GM12878 (cell line): ENCODE measurements around the gene REPIN1. TPM values are rescaled to one million over a fixed set of nuclear protein-coding genes. Genes with fewer than 3 reads are reported as not detected.

Source experiments
- ATAC-seq: fragments of 200-7000 bp; cut with Tn5 transposase; 3 replicates; pipeline ENCODE4 v1.9.1; 2020; ENCODE audit warnings: mild to moderate bottlenecking, moderate library complexity
- BruUV-seq: library from RNA; stranded (reverse); fragments of 400-500 nt; replicated peaks from 2 replicates; lab custom pipeline; 2021; lab: Mats Ljungman, UMichigan
- CTCF ChIA-PET: fragments of 300-600 bp; sonication (Branson Sonifier 250); formaldehyde crosslinking; extraction: SDS; loops from one replicate; lab custom pipeline; 2021; ENCODE audit warnings: inconsistent platforms; lab: Yijun Ruan, JAX
- POLR2A ChIA-PET: fragments of 350-600 bp; formaldehyde crosslinking; extraction: SDS; loops from one replicate; lab custom pipeline; 2021; ENCODE audit warnings: inconsistent platforms; lab: Charles Lee
- RAD21 ChIA-PET: fragments of 300-600 bp; sonication (Branson Sonifier 250); formaldehyde crosslinking; loops from one replicate; lab custom pipeline; 2023; ENCODE audit warnings: antibody characterized with exemption; ENCODE audit not compliant: unreplicated experiment; lab: Charles Lee
- SMC1A ChIA-PET: fragments of 300-600 bp; sonication (Branson Sonifier 250); formaldehyde crosslinking; loops from one replicate; lab custom pipeline; 2023; ENCODE audit not compliant: unreplicated experiment, uncharacterized antibody; lab: Charles Lee
- DNase-seq: peaks from one replicate; pipeline ENCODE4 v3.0.0-alpha.2; 2011; ENCODE audit warnings: low read depth, low spot score
- FAIRE-seq: peaks from 3 replicates; lab custom pipeline; 2011; peaks lifted over from hg19 to GRCh38; lab: Jason Lieb, UNC
- H2AFZ ChIP-seq: 2 replicates; pipeline ENCODE4 v1.6.0; 2011; ENCODE audit warnings: low read depth, low read length, control low read depth; ENCODE audit not compliant: control insufficient read depth
- H3K27ac ChIP-seq: 2 replicates; pipeline ENCODE4 v1.5.1; 2011; ENCODE audit warnings: control low read depth; ENCODE audit not compliant: control insufficient read depth, insufficient read depth
- H3K27me3 ChIP-seq, 2 experiments: replicated peaks in 1 of 2; 2 replicates each; pipeline versions ENCODE4 v1.6.0 to v1.6.1; 2011; ENCODE audit warnings: low read length in 1 of 2; ENCODE audit not compliant: control insufficient read depth in 2 of 2, insufficient read depth in 2 of 2
- H3K36me3 ChIP-seq, 2 experiments: 2 replicates each; pipeline ENCODE4 v1.5.1; 2011; ENCODE audit warnings: low read length in 1 of 2; ENCODE audit not compliant: control insufficient read depth in 2 of 2, insufficient read depth in 2 of 2
- H3K4me1 ChIP-seq: 2 replicates; pipeline ENCODE4 v1.6.1; 2011; ENCODE audit warnings: mild to moderate bottlenecking, low read length, moderate library complexity, mixed read lengths; ENCODE audit not compliant: control insufficient read depth, insufficient read depth
- H3K4me2 ChIP-seq: 2 replicates; pipeline ENCODE4 v1.6.0; 2011; ENCODE audit warnings: control low read depth; ENCODE audit not compliant: control insufficient read depth, insufficient read depth
- H3K4me3 ChIP-seq: fragments of 200-600 bp; sonication (generic); 2 replicates; pipeline ENCODE4 v1.5.1; 2016
- H3K79me2 ChIP-seq: 2 replicates; pipeline ENCODE4 v1.6.0; 2011; ENCODE audit warnings: low read length; ENCODE audit not compliant: control insufficient read depth, insufficient read depth
- H3K9ac ChIP-seq: 2 replicates; pipeline ENCODE4 v1.8.0; 2011; ENCODE audit warnings: low read length, control low read depth, mixed read lengths; ENCODE audit not compliant: control insufficient read depth, insufficient read depth
- H3K9me3 ChIP-seq: replicated peaks from 3 replicates; pipeline ENCODE4 v1.5.1; 2011; ENCODE audit warnings: mild to moderate bottlenecking, low read length; ENCODE audit not compliant: control insufficient read depth, insufficient read depth
- H4K20me1 ChIP-seq: 2 replicates; pipeline ENCODE4 v1.6.0; 2011; ENCODE audit not compliant: control insufficient read depth, insufficient read depth
- BHLHE40 ChIP-seq, 2 experiments: fragments of 450-650 bp in 1 of 2; IDR thresholded peaks; 2 replicates each; pipeline ENCODE4 v1.6.1; 2011 to 2017; ENCODE audit warnings: low read depth in 2 of 2, borderline replicate concordance in 1 of 2, improper control_type of control experiment in 1 of 2, low read length in 1 of 2, mild to moderate bottlenecking in 1 of 2
- CBX5 ChIP-seq: sonication (generic); IDR thresholded peaks from 2 replicates; pipeline ENCODE4 v1.6.1; 2016; ENCODE audit warnings: low read depth, moderate library complexity, mild to moderate bottlenecking, inconsistent platforms
- CEBPB ChIP-seq, 2 experiments: fragments of 150-350 bp in 1 of 2; IDR thresholded peaks; 2 replicates each; pipeline ENCODE4 v1.6.1; 2012 to 2014; ENCODE audit warnings: low read depth in 2 of 2, low read length in 2 of 2, borderline replicate concordance in 1 of 2, inconsistent platforms in 1 of 2
- CHD2 ChIP-seq: IDR thresholded peaks from 2 replicates; pipeline ENCODE4 v1.6.1; 2011; ENCODE audit warnings: low read depth, low read length, improper control_type of control experiment, borderline replicate concordance
- DPF2 ChIP-seq: fragments of 450-650 bp; IDR thresholded peaks from 2 replicates; pipeline ENCODE4 v1.6.1; 2017; ENCODE audit warnings: mild to moderate bottlenecking
- E2F4 ChIP-seq: IDR thresholded peaks from 2 replicates; pipeline ENCODE4 v1.6.1; 2012; ENCODE audit warnings: low read depth, low read length, improper control_type of control experiment
- EGR1 ChIP-seq, 2 experiments: IDR thresholded peaks; 1 replicate in 1 of 2; 2 replicates in 1 of 2; pipeline ENCODE4 v1.6.1; 2011 to 2012; ENCODE audit warnings: low read depth in 2 of 2, low read length in 2 of 2, borderline replicate concordance in 1 of 2, mild to moderate bottlenecking in 1 of 2, moderate library complexity in 1 of 2
- IKZF2 ChIP-seq, 2 experiments: fragments of 450-650 bp; IDR thresholded peaks; 2 replicates each; pipeline ENCODE4 v1.6.1; 2017; ENCODE audit warnings: mild to moderate bottlenecking in 2 of 2, moderate library complexity in 2 of 2
- IRF3 ChIP-seq: fragments of 450-650 bp; IDR thresholded peaks from 2 replicates; pipeline ENCODE4 v1.6.1; 2014; ENCODE audit warnings: mild to moderate bottlenecking
- MYB ChIP-seq: fragments of 150-350 bp; IDR thresholded peaks from 2 replicates; pipeline ENCODE4 v1.6.1; 2014; ENCODE audit warnings: mild to moderate bottlenecking, low read depth, low read length, borderline replicate concordance
- PML ChIP-seq: IDR thresholded peaks from 2 replicates; pipeline ENCODE4 v1.6.1; 2012; ENCODE audit warnings: low read length, inconsistent platforms
- POLR2AphosphoS2 ChIP-seq: IDR thresholded peaks from 2 replicates; pipeline ENCODE4 v1.6.1; 2011; ENCODE audit warnings: low read depth, mild to moderate bottlenecking, low read length, improper control_type of control experiment, moderate library complexity
- RB1 ChIP-seq: fragments of 450-650 bp; formaldehyde crosslinking; IDR thresholded peaks from 2 replicates; pipeline ENCODE4 v1.6.1; 2017; ENCODE audit warnings: mild to moderate bottlenecking, borderline replicate concordance
- RELB ChIP-seq: fragments of 450-650 bp; IDR thresholded peaks from 2 replicates; pipeline ENCODE4 v1.6.1; 2017; ENCODE audit warnings: low read depth, mild to moderate bottlenecking, moderate library complexity
- SMARCA5 ChIP-seq: fragments of 450-650 bp; IDR thresholded peaks from 2 replicates; pipeline ENCODE4 v1.6.1; 2017; ENCODE audit warnings: mild to moderate bottlenecking
- TAF1 ChIP-seq: IDR thresholded peaks from 2 replicates; pipeline ENCODE4 v1.6.1; 2011; ENCODE audit warnings: mild to moderate bottlenecking, low read depth, low read length, borderline replicate concordance
- TCF7 ChIP-seq: IDR thresholded peaks from 2 replicates; pipeline ENCODE4 v1.6.1; 2014; ENCODE audit warnings: antibody characterized with exemption, borderline replicate concordance
- YY1 ChIP-seq: IDR thresholded peaks from 2 replicates; pipeline ENCODE4 v1.6.1; 2011; ENCODE audit warnings: low read depth, mild to moderate bottlenecking, low read length
- ZNF24 ChIP-seq: fragments of 450-650 bp; IDR thresholded peaks from 2 replicates; pipeline ENCODE4 v1.6.1; 2017; ENCODE audit warnings: antibody characterized with exemption, mild to moderate bottlenecking
- WGBS: methylation state at CpG from one replicate; pipeline ENCODE4 v1.1.6; 2016; ENCODE audit warnings: low lambda C conversion rate; ENCODE audit not compliant: insufficient replicate concordance, insufficient coverage; ENCODE audit errors: missing lambda C conversion rate; 5-methylcytosine and 5-hydroxymethylcytosine counted together
- in situ Hi-C: fragments of 300-500 bp; cut with MboI; formaldehyde crosslinking; loops from 9 replicates; pipeline ENCODE4 v1.14.3; 2018; ENCODE audit warnings: mixed read lengths
- intact Hi-C: fragments of 100-400 bp; cut with micrococcal nuclease; formaldehyde crosslinking; loops from one replicate; pipeline ENCODE4 v1.14.2; 2022; ENCODE audit not compliant: unreplicated experiment
- polyA plus RNA-seq, 11 experiments: library from polyadenylated mRNA; depleted of rRNA in 4 of 11; unstranded in 6 of 11; stranded (reverse) in 5 of 11; fragments of >200 nt; fragmentation: Nextera tagmentation in 4 of 11; fragmentation: Illumina TruSeq in 1 of 11; extraction: Ambion mirVana in 4 of 11; extraction: Trizol in 1 of 11; gene quantifications; 1 replicate in 1 of 11; 2 replicates in 10 of 11; pipeline versions ENCODE4 v1.2.1 to v1.2.3, GENCODE V29; 2011 to 2016; ENCODE audit warnings: inconsistent platforms in 2 of 11, missing spikeins in 2 of 11, low read depth in 1 of 11
- total RNA-seq, 4 experiments: library from RNA; depleted of rRNA in 3 of 4; stranded (reverse); fragments of >200 nt in 3 of 4; fragmentation: Illumina TruSeq in 1 of 4; extraction: Trizol in 1 of 4; gene quantifications; 2 replicates each; pipeline versions ENCODE4 v1.2.1 to v1.2.3, GENCODE V29; 2013 to 2021

The REPIN1 gene
- total and polyA plus RNA-seq, 10 of the 15 experiments (the other 5 are each of a cell fraction or from before 2014, with no cell fraction given), result 5.1 to 172 (median 76.9) TPM

GRCh38 chr7:150378853-150379440 is 10.3 kb downstream of the REPIN1 start, which contains the start of gene ZNF775:
TSS of gene ZNF775 (plus strand) at chr7:150379330. CDS start at chr7:150388471, 9,141 bp downstream.
- BruUV-seq, result no TSS peak
- Histone ChIP-seq H2AFZ (peak within 1 kb of the TSS; percentile 65), H3K27me3 (no peaks in the 10 kb centered on the region), H3K9ac (peak within 1 kb of the TSS; percentile 96), H3K36me3 (peaks cover under 1 to 6% of the 10 kb centered on the region in 2 experiments; a peak in 2 of 4 replicates), H3K4me1 (peaks cover 75% of the 10 kb centered on the region), H3K27ac (peak within 1 kb of the TSS; percentile 97), H3K4me2 (peak within 1 kb of the TSS; percentile 95), H3K79me2 (peaks cover 59% of the 10 kb centered on the region), H3K9me3 (no peaks in the 10 kb centered on the region), H4K20me1 (no peaks in the 10 kb centered on the region; the same call in 1 of the 2 replicates), H3K4me3 (peak within 1 kb of the TSS; percentile 99)
- no peak for DNase-seq
- intact Hi-C loops (loop anchor here (1.0 to 5.0 kb wide), 2 partner anchors 11 to 288 kb away; partner anchors contain the start of gene REPIN1), in situ Hi-C loops (no loop called here)
- ATAC-seq, result peak; percentile 87
- 1% methylated on average over 50 of the region's 60 CpGs for WGBS
- FAIRE-seq, result no peak
- SMC1A ChIA-PET, result interaction anchor here (1.4 to 2.2 kb wide), 6 partner anchors 11 to 59 kb away, joined by 3 to 41 read pairs (median 10); partner anchors contain the start of gene REPIN1
- CTCF ChIA-PET, result interaction anchor here (1.0 to 2.2 kb wide), 7 partner anchors 11 to 55 kb away, joined by 3 to 18 read pairs (median 11); partner anchors contain the start of gene REPIN1
- RAD21 ChIA-PET, result interaction anchor here (0.9 to 2.2 kb wide), 5 partner anchors 11 to 55 kb away, joined by 3 to 45 read pairs (median 4); partner anchors contain the start of genes ACTR3C, LRRC61 and REPIN1
- POLR2A ChIA-PET, result interaction anchor here (1.3 to 6.2 kb wide), 9 partner anchors 10 to 58 kb away, joined by 3 to 89 read pairs (median 11); partner anchors contain the start of genes LRRC61 and REPIN1
- TF ChIP-seq MYB, result no peak
- peak; percentile 97 for TF ChIP-seq IRF3
- 0 out of 2 replicates have a peak, but pooled peaks have one; percentile 28 for TF ChIP-seq TCF7
- no peak for TF ChIP-seq CEBPB (IDR thresholded peaks at IDR 0.05; ENCODE audit: borderline replicate concordance in 1 of 2, low read depth in 2 of 2, low read length in 2 of 2)
- peak in 1 of 2 experiments; percentile 57; a peak in 1 of 3 replicates for TF ChIP-seq EGR1 (IDR thresholded peaks at IDR 0.05; ENCODE audit: borderline replicate concordance in 1 of 2, low read depth in 2 of 2, low read length in 2 of 2)
- TF ChIP-seq DPF2, result peak; percentile 90
- peak; percentile 41 for TF ChIP-seq SMARCA5
- peak; percentile 27; the same call in 1 of the 2 replicates for TF ChIP-seq ZNF24
- peak; percentile 51; the same call in 1 of the 2 replicates for TF ChIP-seq YY1
- TF ChIP-seq CBX5, result no peak
- TF ChIP-seq PML, result peak; percentile 67; the same call in 1 of the 2 replicates
- TF ChIP-seq POLR2AphosphoS2, result peak; percentile 81; the same call in 1 of the 2 replicates
- TF ChIP-seq RB1, result peak; percentile 63; the same call in 1 of the 2 replicates
- peak; percentile 95 for TF ChIP-seq CHD2
- 0 out of 4 replicates have a peak, but pooled peaks of 1 of the 2 experiments have one; percentile 35 for TF ChIP-seq IKZF2 (IDR thresholded peaks at IDR 0.05)
- no peak; the same call in 1 of the 2 replicates for TF ChIP-seq E2F4
- TF ChIP-seq RELB, result no peak
- peak; percentile 44; the same call in 1 of the 2 replicates for TF ChIP-seq TAF1
- TF ChIP-seq BHLHE40 (IDR thresholded peaks at IDR 0.05; ENCODE audit: borderline replicate concordance in 1 of 2, low read depth in 2 of 2, low read length in 1 of 2), result peak in 1 of 2 experiments; percentile 52; a peak in 1 of 4 replicates
